ENCODE measurements around the gene PTGDR2.

PTGDR2 gene

DNA sequence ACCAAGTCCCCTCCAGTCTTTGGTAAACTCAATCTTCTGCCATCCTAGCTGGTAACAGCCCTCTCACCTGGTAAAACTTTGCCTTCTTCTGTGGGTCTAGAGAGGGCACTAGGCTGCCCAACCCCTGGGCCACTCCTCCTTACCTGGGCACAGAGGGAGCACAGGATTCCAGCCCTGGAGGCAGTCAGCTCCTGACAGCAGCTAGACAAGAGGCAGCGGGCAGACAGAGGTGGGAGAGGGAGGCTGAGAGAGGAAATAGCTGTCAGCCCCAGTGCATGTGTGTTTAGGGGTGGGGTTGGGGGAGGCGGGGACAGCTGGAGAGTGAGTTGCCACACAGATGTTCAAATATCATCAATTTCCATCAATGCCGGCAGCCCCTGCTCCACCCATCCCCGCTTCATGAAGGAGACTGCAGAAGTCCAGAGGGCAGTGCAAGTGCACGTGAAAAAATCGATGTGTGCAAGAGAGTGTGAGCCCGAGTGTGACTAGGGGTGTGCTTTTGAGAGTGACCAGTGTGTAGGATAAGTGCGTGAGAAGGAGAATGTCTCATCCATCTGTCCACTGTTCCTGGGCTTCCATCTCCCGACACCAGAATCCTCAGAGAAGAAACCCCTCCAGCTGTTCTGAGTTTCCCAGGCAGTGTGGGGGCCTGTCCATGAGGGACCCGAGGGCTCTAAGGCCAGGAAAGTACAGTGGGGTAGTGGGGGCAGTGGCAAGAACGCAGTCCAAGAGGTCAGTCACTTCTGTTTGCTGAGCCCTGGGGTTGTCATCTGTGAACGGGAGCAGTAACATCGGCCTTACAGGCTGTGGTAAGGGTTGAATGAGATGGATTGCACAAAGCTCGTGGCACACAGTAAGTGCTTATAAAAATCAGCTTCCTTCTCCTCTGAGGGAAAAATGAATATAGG is at the start of gene PTGDR2:
Gene PTGDR2, minus strand, starts transcription at position 225 of the 908 bp plus-strand sequence. CDS start 2,228 bp downstream, outside the sequence.
- DNase-seq = peak; percentile 51
- in situ Hi-C loops (cut with MboI; ENCODE audit: low pct_unique_long_range_greater_than_20kb, low sequenced_read_pairs) = no loop called here

DNA sequence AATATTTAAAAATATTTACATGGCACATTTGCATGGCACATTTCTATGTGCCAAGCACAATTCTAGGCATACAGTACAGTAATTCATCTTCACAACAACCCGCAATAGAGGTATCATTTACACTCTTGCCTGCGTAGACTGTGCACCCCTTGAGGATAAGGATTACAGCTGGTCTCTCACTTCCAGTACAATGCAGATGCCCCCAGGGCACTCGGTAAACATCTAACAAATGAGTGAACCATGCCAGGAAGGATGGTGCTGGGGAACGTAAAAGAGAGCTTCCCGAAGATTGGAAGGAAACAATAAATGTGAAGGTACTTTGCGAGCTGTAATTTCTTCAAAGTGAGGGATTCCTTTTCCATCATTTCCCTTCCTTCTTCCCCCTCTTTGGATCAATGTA is 49.3 kb upstream of the PTGDR2 start:
- in situ Hi-C loops (cut with MboI; ENCODE audit: low pct_unique_long_range_greater_than_20kb, low sequenced_read_pairs) = no loop called here
- no peak for DNase-seq

- DNase-seq = no peak
- in situ Hi-C loops (cut with MboI; ENCODE audit: low pct_unique_long_range_greater_than_20kb, low sequenced_read_pairs) = no loop called here
Measured at GRCh38 chr11:60902625-60903024, 46.9 kb upstream of the PTGDR2 start.

DNA sequence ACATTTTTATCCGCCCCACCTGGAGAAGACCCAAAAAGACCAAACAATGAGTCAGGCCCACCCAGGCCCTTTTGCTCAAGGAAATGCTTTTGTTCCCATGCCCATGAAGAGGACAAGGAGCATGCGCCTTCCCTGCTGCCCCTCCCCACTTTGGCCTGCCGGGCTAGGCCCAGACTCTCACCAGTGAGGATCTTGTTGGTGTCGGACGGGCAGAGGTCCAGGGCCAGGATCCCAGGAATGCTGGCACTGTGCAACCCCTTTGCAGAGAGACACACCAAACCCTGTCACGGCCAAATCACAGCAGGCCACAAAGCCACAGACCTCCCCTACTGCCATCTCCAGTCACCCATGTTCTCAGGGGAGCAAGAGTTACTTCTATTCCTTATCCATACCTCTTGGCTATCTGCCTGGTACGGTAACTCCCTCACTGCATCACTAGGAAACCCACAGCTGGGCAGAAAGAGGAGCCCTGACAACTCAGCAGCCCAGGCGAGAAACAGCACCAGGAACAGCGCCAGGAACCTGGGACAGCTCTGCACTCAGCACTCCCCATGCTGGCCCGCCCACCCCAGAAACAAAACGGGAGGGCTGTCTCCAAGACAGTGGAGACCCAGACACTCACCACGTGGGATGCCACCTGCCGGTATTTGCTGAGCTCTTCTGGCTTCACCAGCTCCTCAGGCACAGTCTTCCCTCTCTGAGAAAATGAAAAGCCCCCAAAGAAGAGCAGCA is 45.1 kb upstream of the PTGDR2 start:
- in situ Hi-C loops (cut with MboI; ENCODE audit: low pct_unique_long_range_greater_than_20kb, low sequenced_read_pairs) = no loop called here
- DNase-seq = no peak

GRCh38 chr11:60899977-60900376 is 44.2 kb upstream of the PTGDR2 start:
- in situ Hi-C loops (cut with MboI; ENCODE audit: low pct_unique_long_range_greater_than_20kb, low sequenced_read_pairs) = no loop called here
- no peak for DNase-seq

GRCh38 chr11:60899046-60899936 is 43.5 kb upstream of the PTGDR2 start:
- peak; percentile 80 for DNase-seq
- in situ Hi-C loops (cut with MboI; ENCODE audit: low pct_unique_long_range_greater_than_20kb, low sequenced_read_pairs) = no loop called here

GRCh38 chr11:60897496-60897895 is 41.7 kb upstream of the PTGDR2 start:
- no peak for DNase-seq
- in situ Hi-C loops (cut with MboI; ENCODE audit: low pct_unique_long_range_greater_than_20kb, low sequenced_read_pairs) = no loop called here

- in situ Hi-C loops (cut with MboI; ENCODE audit: low pct_unique_long_range_greater_than_20kb, low sequenced_read_pairs) = no loop called here
Measured at GRCh38 chr11:60895687-60896086, 39.9 kb upstream of the PTGDR2 start.

DNA sequence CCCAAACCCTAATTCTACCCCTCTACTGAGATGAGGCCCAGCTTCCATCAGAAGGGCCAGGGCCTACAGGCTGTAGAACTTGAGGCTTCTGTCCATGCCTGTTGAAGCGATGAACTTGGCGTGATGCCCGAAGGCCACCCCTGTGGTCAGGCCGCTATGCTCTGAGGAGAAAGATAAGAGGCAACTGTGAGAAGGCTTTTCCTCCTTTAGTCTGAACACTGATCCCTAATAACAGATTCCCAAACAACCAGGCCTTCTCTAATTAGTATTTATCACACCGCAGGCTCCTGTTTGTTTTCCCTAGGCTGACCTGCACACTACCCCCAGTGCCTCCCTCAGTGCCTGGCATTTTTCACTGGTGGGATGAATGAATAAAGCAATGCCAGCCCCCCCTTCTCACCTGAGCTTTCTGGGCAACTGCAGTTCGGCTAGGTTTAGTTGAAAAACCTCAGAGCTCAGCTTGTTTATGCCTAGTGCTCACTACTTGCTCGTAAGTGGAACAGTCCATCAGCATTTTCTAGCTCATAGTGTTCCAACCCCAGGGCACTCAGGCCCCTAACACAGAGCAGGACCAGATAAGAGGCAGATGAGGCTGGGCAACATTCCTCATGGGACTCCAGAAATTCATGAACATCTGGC is 35.5 kb upstream of the PTGDR2 start:
- in situ Hi-C loops (cut with MboI; ENCODE audit: low pct_unique_long_range_greater_than_20kb, low sequenced_read_pairs) = no loop called here
- DNase-seq = no peak

More at GRCh38 chr11:60895687-60896086, 39.9 kb upstream of the PTGDR2 start:
- DNase-seq = no peak

DNA sequence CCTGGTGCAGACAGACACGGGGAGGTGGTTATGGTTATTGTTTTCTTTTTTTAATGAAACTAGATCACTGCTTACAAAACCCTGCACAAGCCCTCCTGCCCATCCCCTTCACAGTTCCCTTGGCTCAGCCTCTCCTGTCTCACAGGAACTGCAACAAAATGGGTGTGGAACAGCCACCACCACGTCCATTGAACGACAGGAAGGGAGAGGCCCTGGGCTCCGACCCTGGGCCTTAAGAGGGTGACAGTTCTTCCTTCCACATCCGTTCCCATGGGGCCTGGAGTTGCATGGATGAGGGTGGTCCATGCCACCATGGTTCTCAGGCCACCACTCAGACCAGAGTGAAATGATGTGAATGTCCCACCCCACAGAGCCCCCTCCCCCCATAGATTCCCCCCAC is 34.9 kb upstream of the PTGDR2 start:
- in situ Hi-C loops (cut with MboI; ENCODE audit: low pct_unique_long_range_greater_than_20kb, low sequenced_read_pairs) = no loop called here
- no peak for DNase-seq

DNA sequence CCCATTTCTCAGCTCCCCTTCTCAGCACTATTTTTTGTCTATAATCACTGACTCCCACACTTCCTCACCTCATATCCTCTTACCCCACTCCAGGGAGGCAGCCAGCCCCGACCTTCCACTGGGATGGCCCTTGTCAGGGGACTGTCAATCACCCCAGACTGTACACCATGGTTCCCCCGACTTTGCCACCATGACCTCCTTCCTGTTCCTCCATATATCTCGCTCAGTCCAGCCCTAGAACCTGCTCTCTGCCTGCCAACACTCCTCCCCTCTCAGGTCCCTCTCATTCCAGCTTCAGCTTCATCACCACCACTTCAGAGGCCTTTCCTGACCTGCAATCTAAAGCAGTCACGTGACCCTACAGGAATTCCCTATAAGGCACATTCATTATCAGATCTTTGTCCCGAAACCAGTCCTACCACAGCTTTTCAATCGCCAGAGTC is 34.1 kb upstream of the PTGDR2 start:
- in situ Hi-C loops (cut with MboI; ENCODE audit: low pct_unique_long_range_greater_than_20kb, low sequenced_read_pairs) = no loop called here
- DNase-seq = no peak

DNA sequence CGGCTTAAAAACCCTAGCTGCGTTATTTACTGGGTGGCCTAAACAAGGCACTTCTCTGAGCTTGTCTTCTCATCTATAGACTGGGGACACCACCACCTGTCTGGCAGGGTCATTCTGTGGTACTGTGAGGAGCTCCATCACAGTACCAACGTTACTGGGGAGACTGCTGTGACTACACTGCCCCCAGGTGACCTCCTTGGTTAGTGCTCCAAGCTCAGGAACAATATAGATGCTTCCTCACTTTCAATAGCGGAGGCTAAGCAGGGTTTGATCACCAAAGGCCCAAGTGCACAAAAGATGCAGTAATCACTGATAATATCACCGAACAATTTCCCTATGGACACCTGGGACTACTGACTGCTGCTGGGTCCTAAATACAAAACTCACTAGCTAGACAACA is 31.8 kb upstream of the PTGDR2 start:
- in situ Hi-C loops (cut with MboI; ENCODE audit: low pct_unique_long_range_greater_than_20kb, low sequenced_read_pairs) = no loop called here
- peak; percentile 70 for DNase-seq

DNA sequence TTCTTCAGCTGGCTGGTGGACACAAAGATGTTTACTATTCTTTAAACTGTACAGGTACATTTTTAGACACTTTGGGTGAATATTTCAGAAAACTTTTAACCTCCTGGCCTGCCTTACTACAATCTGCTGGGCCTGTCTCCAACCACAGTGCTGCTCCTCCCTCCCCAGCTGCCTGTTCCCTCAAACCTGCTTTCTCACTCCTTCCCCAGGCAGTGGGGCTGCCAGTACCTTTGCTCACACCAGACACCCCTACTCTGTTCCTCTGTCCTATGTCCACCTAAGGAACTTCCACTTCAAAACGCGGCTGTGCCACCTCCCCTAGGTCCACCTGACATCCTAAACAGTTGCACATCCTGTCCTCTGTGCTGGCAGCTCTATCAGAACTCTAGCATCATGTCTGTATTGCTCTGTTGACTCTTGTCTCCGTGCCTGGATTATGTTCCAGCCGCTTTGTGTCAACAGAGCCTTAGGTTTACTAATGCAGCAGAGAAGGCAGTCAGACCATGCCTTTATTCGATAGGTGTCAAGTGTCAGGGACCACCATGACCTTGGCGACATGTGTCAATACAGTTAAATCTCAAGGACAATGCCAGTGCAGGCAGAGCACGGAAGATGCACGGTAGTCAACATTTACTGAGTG is 25.0 kb upstream of the PTGDR2 start:
- in situ Hi-C loops (cut with MboI; ENCODE audit: low pct_unique_long_range_greater_than_20kb, low sequenced_read_pairs) = no loop called here
- no peak for DNase-seq

DNA sequence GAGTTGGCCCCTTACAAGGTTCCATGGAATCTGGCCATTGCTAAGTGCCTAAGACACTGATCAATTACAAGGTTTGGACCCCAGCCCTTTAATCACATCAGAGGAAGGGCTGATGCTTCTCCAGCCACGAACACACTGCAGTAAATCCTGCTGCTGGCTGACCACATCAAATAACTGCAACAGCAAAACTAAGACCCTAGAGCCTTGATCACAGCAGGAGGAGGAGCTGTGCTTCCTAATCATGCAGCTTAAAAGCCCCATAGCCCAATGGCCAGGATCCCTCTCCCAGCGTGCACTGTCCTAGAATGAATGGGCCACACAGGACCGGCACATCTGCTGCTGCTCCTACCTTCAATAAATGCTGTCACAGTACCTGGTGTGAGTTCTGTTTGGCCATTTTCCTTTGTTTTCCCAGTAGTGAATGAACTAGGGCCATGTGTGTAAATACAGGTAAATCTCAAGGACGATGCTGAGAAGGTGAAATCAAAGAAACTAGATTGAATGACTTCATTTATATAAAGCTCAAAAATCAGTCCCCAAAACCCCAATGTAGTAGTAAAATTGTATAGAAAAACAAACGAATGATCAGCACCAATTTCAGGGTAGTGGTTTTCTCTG is 24.3 kb upstream of the PTGDR2 start:
- in situ Hi-C loops (cut with MboI; ENCODE audit: low pct_unique_long_range_greater_than_20kb, low sequenced_read_pairs) = no loop called here
- DNase-seq = no peak

DNA sequence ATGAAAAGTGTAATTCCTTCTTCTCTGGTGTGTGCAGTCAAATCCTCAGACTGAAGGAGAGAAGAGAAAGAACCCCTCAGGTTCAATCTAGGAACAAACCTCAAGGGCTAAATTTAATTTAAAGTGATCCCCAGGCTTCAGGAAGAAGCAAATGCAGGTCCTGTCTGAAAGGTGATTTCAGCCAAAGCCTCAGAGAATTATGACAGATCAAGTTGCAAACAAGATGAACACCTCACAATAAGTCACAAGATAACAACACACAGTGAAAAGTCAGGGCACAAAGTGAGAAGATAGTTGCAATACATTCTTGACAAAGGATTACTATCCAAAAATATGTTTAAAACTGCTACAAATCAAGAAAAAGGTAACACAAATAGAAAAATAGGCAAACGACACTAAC is 23.4 kb upstream of the PTGDR2 start:
- no peak for DNase-seq
- in situ Hi-C loops (cut with MboI; ENCODE audit: low pct_unique_long_range_greater_than_20kb, low sequenced_read_pairs) = no loop called here

DNA sequence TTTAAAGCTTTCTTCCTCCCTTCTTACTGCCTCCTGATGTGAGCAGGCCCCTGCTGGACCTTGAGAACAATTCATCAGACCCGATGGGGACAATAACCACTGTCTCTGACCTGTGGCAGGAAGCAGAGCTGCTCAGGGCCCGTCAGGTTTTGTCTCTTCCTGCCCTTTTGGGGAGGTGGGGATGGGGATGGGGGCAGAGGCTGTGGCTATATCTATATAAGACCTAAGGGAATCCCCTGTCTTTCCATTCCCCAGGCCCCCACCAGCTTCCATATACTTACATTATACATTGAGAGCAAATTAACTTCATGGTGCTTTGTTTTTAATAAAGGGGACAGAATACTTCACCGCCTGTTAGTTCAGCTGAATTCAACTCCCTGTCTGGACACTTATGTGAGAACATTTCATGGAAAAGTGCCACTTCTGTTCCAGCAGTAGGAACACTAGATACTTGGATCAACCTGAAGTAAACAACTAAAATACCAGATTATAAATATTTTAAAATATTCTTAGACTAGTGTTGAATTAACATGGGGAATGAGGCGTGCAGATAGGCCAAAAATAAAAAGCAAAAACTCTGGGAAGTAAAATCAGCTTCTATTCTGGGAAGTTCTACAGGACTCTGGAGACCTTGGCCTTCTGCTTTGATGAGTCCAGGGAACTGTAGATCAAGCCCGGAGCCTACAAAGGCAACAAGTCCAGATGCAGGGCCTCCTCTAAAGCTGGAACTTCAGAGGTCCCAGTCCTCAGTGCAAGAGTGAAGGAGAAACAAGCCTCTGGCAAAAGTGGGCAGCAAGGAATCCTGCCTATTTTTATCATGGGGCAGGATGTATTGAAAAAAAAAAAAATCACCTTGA is 22.7 kb upstream of the PTGDR2 start:
- DNase-seq = no peak
- in situ Hi-C loops (cut with MboI; ENCODE audit: low pct_unique_long_range_greater_than_20kb, low sequenced_read_pairs) = no loop called here

DNA sequence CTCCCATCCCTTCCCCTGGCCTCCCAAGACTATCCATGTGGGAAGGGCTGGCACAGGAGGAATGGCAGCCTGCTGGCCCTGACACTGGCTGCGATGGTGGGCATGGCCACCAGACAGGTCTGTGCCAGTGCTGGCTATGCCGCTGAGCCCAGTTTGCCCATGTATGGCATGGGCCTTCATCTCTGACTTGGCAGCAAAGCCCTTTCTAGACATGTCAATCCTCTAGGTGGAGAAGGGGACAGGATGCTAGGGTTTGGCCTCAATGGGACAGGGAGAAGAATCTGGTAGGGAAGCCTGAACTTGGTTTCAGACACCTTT is 20.4 kb upstream of the PTGDR2 start:
- in situ Hi-C loops (cut with MboI; ENCODE audit: low pct_unique_long_range_greater_than_20kb, low sequenced_read_pairs) = no loop called here
- DNase-seq = no peak
